ENCODE data around the gene RGPD4.

- TF ChIP-seq TAF1 (IDR thresholded peaks at IDR 0.05; ENCODE audit: low read depth, low read length) = no peak
- TF ChIP-seq, protein P1, sequence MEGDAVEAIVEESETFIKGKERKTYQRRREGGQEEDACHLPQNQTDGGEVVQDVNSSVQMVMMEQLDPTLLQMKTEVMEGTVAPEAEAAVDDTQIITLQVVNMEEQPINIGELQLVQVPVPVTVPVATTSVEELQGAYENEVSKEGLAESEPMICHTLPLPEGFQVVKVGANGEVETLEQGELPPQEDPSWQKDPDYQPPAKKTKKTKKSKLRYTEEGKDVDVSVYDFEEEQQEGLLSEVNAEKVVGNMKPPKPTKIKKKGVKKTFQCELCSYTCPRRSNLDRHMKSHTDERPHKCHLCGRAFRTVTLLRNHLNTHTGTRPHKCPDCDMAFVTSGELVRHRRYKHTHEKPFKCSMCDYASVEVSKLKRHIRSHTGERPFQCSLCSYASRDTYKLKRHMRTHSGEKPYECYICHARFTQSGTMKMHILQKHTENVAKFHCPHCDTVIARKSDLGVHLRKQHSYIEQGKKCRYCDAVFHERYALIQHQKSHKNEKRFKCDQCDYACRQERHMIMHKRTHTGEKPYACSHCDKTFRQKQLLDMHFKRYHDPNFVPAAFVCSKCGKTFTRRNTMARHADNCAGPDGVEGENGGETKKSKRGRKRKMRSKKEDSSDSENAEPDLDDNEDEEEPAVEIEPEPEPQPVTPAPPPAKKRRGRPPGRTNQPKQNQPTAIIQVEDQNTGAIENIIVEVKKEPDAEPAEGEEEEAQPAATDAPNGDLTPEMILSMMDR (IDR thresholded peaks at IDR 0.05; ENCODE audit: control extremely low read depth in 1 of 3, insufficient read depth in 1 of 3, low read depth in 1 of 3, low read length in 3 of 3) = no peak
- no peak for TF ChIP-seq RAD21 (IDR thresholded peaks at IDR 0.05 in 1 of 2, conservative IDR thresholded peaks at IDR 0.05 in 1 of 2; ENCODE audit: low read depth in 2 of 2, low read length in 2 of 2)
- no peak for TF ChIP-seq ATF2 (IDR thresholded peaks at IDR 0.05; ENCODE audit: low read length)
- no peak for TF ChIP-seq EP300 (IDR thresholded peaks at IDR 0.05; ENCODE audit: borderline replicate concordance in 1 of 2, low read depth in 2 of 2, low read length in 2 of 2)
- TF ChIP-seq MAX (IDR thresholded peaks at IDR 0.05) = no peak
- TF ChIP-seq CEBPB (IDR thresholded peaks at IDR 0.05; ENCODE audit: low read depth, low read length) = no peak
- no peak for TF ChIP-seq YY1 (IDR thresholded peaks at IDR 0.05; ENCODE audit: low read depth, low read length)
These were observed 48.7 kb upstream of the RGPD4 start for GRCh38 chr2:107777974-107778373.
